ENCODE data around the gene DIP2C.

DNA sequence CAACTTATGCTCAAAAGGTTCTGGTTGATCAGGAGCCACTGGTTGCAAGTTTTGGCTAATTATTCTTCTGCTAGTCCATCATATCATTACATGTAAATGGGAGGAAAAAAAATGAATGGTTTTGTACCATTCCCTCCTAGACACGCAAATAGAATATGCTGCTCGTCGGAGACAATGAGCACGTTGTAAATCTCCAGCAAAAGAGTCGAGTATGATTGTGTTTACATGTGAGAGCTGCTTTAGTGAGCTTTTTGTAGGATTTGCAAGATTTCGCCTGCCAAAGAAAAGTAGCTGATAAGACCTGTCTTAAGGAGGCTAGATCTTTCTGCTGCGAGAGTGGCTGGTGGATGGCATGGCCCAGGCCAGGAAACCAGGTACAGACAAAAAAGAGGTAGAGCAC, 445.2 kb downstream of the DIP2C start:
- TF ChIP-seq NFRKB (IDR thresholded peaks at IDR 0.05) (no peak), SUZ12 (IDR thresholded peaks at IDR 0.05) (no peak), FOXA1 (IDR thresholded peaks at IDR 0.05) (no peak), LEF1 (IDR thresholded peaks at IDR 0.05; ENCODE audit: borderline replicate concordance) (no peak), ARNT (IDR thresholded peaks at IDR 0.05) (no peak), ELF4 (IDR thresholded peaks at IDR 0.05) (no peak), BHLHE40 (IDR thresholded peaks at IDR 0.05; ENCODE audit: borderline replicate concordance) (no peak), FOXK2 (IDR thresholded peaks at IDR 0.05) (no peak), TARDBP (IDR thresholded peaks at IDR 0.05) (no peak), SP1 (IDR thresholded peaks at IDR 0.05) (no peak), CTBP1 (IDR thresholded peaks at IDR 0.05; ENCODE audit: borderline replicate concordance) (no peak)

Data from HEK293T (cell line).